Liver (tissue), 9 donors: ENCODE measurements around the gene CDH15. TPM values are rescaled to one million over a fixed set of nuclear protein-coding genes. Genes with fewer than 3 reads are reported as not detected.

Experiments
- DNase-seq: peaks from one replicate; pipeline ENCODE4 v3.0.0-alpha.2; 2017; ENCODE audit warnings: low spot score
- H3K27ac ChIP-seq, 2 donors: one replicate each; pipeline ENCODE4 v1.7.0; 2013; ENCODE audit warnings: inconsistent platforms in 2 of 2, low read length in 2 of 2, control low read depth in 1 of 2, low read depth in 1 of 2, mild to moderate bottlenecking in 1 of 2
- H3K27me3 ChIP-seq, 4 donors: one replicate each; pipeline versions ENCODE4 v1.6.1 to v1.7.0; 2013; ENCODE audit warnings: low read length in 3 of 4, inconsistent platforms in 1 of 4, mild to moderate bottlenecking in 1 of 4, moderate library complexity in 1 of 4; ENCODE audit not compliant: control insufficient read depth in 4 of 4, insufficient read depth in 4 of 4
- H3K36me3 ChIP-seq, 4 donors: one replicate each; pipeline versions ENCODE4 v1.6.1 to v1.7.0; 2013; ENCODE audit warnings: low read length in 3 of 4, mild to moderate bottlenecking in 3 of 4, low read depth in 1 of 4, moderate library complexity in 1 of 4; ENCODE audit not compliant: control insufficient read depth in 4 of 4, insufficient read depth in 3 of 4
- H3K4me1 ChIP-seq, 4 donors: one replicate each; pipeline versions ENCODE4 v1.6.1 to v1.7.0; 2013; ENCODE audit warnings: low read length in 3 of 4, mild to moderate bottlenecking in 3 of 4, moderate library complexity in 1 of 4; ENCODE audit not compliant: control insufficient read depth in 4 of 4, insufficient read depth in 4 of 4
- H3K4me3 ChIP-seq, 3 donors: one replicate each; pipeline versions ENCODE4 v1.6.1 to v1.7.0; 2013; ENCODE audit warnings: low read length in 3 of 3, control low read depth in 1 of 3, low read depth in 1 of 3, mild to moderate bottlenecking in 1 of 3
- H3K9ac ChIP-seq, 2 donors: one replicate each; pipeline ENCODE4 v1.7.0; 2013; ENCODE audit warnings: low read length in 2 of 2, mild to moderate bottlenecking in 2 of 2, moderate library complexity in 2 of 2, control low read depth in 1 of 2, low read depth in 1 of 2
- H3K9me3 ChIP-seq, 4 donors: one replicate each; pipeline versions ENCODE4 v1.6.1 to v1.7.0; 2013; ENCODE audit warnings: low read length in 3 of 4; ENCODE audit not compliant: control insufficient read depth in 4 of 4
- ATF3 ChIP-seq: IDR thresholded peaks from 2 replicates; pipeline ENCODE4 v1.6.1; 2016; ENCODE audit warnings: antibody characterized with exemption
- EGR1 ChIP-seq, 2 donors: IDR thresholded peaks; 2 replicates each; pipeline ENCODE4 v1.6.1; 2016 to 2018; ENCODE audit warnings: antibody characterized with exemption in 2 of 2, low read depth in 2 of 2
- FOXA2 ChIP-seq: IDR thresholded peaks from 2 replicates; pipeline ENCODE4 v1.6.1; 2016; ENCODE audit warnings: antibody characterized with exemption
- HNF4A ChIP-seq, 2 donors: conservative IDR thresholded peaks; 2 replicates each; pipeline ENCODE4 v1.6.1; 2016; ENCODE audit warnings: antibody characterized with exemption in 2 of 2, mild to moderate bottlenecking in 2 of 2
- JUND ChIP-seq, 2 donors: IDR thresholded peaks; 2 replicates each; pipeline ENCODE4 v1.6.1; 2016; ENCODE audit warnings: antibody characterized with exemption in 2 of 2
- NR2F2 ChIP-seq: IDR thresholded peaks from 2 replicates; pipeline ENCODE4 v1.6.1; 2016; ENCODE audit warnings: antibody characterized with exemption
- YY1 ChIP-seq: IDR thresholded peaks from 2 replicates; pipeline ENCODE4 v1.6.1; 2016; ENCODE audit warnings: antibody characterized with exemption, mild to moderate bottlenecking
- ZBTB33 ChIP-seq: IDR thresholded peaks from 2 replicates; pipeline ENCODE4 v1.6.1; 2016; ENCODE audit warnings: antibody characterized with exemption
- WGBS: extraction: QIAGEN DNeasy Blood & Tissue Kit; methylation state at CpG from one replicate; pipeline ENCODE4 v1.1.7; 2013; 5-methylcytosine and 5-hydroxymethylcytosine counted together
- polyA plus RNA-seq, 2 donors: library from polyadenylated mRNA; stranded (reverse) in 1 of 2; unstranded in 1 of 2; fragments of 200-250 nt in 1 of 2; fragments of >200 nt in 1 of 2; fragmentation: Nextera tagmentation in 1 of 2; extraction: Ambion mirVana in 1 of 2; gene quantifications; one replicate each; pipeline versions ENCODE4 v1.2.1 to v1.2.3, GENCODE V29; 2013 to 2015
- total RNA-seq, 2 donors: library from RNA; depleted of rRNA; stranded (reverse); fragments of >200 nt; gene quantifications; one replicate each; pipeline ENCODE4 v1.2.3, GENCODE V29; 2014
- TF ChIP-seq, protein P1 (sequence below): IDR thresholded peaks from 2 replicates; pipeline ENCODE4 v1.6.1; 2016; ENCODE audit warnings: antibody characterized with exemption
- TF ChIP-seq, protein P2 (sequence below): fragments of 150-350 bp; IDR thresholded peaks from 2 replicates; pipeline ENCODE4 v1.5.1; 2017; ENCODE audit warnings: improper control_type of control experiment, low read depth, low read length; ENCODE audit not compliant: missing input control
- TF ChIP-seq, protein P3 (sequence below): IDR thresholded peaks from 2 replicates; pipeline ENCODE4 v1.6.1; 2016; ENCODE audit warnings: antibody characterized with exemption, mild to moderate bottlenecking
- donor health status: healthy.
- donor health status: healthy.
- donor health status: healthy.
- donor health status: healthy.
- donor health status: healthy.

CDH15 gene
- total and polyA plus RNA-seq, 4 donors: 0.12 TPM; not detected in 3

- TF ChIP-seq, protein P1, sequence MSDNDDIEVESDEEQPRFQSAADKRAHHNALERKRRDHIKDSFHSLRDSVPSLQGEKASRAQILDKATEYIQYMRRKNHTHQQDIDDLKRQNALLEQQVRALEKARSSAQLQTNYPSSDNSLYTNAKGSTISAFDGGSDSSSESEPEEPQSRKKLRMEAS: no peak
- TF ChIP-seq YY1: no peak
- no peak for TF ChIP-seq ATF3
Measured at GRCh38 chr16:89197033-89197632, 25.6 kb downstream of the CDH15 start (continued).

DNA sequence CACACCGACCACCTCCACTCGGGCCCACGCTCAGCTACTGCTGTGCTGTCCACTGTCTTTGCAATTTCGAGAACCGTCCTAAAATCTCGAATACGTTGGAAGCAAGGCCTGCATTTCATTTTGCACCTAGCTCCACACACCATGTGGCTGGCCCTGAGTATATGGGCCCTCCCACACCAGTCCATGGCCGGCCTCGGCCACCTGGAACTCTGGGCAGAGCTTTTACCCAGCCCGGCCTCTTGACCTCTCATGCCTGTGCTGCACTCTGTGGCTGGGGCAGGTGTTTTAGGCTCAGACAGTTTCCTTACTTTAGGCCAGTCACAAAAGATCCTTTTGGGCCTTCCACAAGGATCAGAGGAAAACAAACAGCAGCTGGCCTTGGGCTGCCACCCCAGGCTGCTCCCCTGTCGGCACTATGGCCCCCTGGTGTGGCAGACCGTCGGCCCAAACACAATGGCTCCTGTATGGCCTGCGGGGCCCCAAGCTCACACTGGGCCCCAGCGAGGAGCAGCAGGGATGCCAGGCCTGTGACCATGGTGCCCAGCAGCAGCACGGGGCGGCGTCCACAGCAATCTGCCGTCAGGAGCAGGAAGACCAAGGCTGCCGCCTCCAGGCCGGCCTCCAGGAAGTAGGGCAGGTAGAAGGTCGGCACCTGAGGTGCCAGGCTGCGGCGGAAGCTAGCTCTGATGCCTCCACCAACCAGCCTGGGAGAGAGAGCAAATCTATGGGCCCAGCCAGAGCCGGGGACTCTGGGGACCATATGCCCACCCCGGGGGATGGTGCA, 26.3 kb downstream of the CDH15 start:
- peaks cover 0 to 10% (median 9%) of the 10 kb centered on the region in 4 donors for H3K4me1 ChIP-seq
- no peak for TF ChIP-seq ZBTB33
- TF ChIP-seq JUND (IDR thresholded peaks at IDR 0.05): no peak
- no peak for TF ChIP-seq HNF4A (conservative IDR thresholded peaks at IDR 0.05)
- no peak for TF ChIP-seq NR2F2
- TF ChIP-seq, protein P2, sequence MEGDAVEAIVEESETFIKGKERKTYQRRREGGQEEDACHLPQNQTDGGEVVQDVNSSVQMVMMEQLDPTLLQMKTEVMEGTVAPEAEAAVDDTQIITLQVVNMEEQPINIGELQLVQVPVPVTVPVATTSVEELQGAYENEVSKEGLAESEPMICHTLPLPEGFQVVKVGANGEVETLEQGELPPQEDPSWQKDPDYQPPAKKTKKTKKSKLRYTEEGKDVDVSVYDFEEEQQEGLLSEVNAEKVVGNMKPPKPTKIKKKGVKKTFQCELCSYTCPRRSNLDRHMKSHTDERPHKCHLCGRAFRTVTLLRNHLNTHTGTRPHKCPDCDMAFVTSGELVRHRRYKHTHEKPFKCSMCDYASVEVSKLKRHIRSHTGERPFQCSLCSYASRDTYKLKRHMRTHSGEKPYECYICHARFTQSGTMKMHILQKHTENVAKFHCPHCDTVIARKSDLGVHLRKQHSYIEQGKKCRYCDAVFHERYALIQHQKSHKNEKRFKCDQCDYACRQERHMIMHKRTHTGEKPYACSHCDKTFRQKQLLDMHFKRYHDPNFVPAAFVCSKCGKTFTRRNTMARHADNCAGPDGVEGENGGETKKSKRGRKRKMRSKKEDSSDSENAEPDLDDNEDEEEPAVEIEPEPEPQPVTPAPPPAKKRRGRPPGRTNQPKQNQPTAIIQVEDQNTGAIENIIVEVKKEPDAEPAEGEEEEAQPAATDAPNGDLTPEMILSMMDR: no peak
- TF ChIP-seq, protein P3, sequence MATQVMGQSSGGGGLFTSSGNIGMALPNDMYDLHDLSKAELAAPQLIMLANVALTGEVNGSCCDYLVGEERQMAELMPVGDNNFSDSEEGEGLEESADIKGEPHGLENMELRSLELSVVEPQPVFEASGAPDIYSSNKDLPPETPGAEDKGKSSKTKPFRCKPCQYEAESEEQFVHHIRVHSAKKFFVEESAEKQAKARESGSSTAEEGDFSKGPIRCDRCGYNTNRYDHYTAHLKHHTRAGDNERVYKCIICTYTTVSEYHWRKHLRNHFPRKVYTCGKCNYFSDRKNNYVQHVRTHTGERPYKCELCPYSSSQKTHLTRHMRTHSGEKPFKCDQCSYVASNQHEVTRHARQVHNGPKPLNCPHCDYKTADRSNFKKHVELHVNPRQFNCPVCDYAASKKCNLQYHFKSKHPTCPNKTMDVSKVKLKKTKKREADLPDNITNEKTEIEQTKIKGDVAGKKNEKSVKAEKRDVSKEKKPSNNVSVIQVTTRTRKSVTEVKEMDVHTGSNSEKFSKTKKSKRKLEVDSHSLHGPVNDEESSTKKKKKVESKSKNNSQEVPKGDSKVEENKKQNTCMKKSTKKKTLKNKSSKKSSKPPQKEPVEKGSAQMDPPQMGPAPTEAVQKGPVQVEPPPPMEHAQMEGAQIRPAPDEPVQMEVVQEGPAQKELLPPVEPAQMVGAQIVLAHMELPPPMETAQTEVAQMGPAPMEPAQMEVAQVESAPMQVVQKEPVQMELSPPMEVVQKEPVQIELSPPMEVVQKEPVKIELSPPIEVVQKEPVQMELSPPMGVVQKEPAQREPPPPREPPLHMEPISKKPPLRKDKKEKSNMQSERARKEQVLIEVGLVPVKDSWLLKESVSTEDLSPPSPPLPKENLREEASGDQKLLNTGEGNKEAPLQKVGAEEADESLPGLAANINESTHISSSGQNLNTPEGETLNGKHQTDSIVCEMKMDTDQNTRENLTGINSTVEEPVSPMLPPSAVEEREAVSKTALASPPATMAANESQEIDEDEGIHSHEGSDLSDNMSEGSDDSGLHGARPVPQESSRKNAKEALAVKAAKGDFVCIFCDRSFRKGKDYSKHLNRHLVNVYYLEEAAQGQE: no peak
- no peak for TF ChIP-seq EGR1 (IDR thresholded peaks at IDR 0.05; ENCODE audit: low read depth in 2 of 2)
- no peak for TF ChIP-seq FOXA2
- no peak for DNase-seq
- peaks cover 0 to 13% (median 6%) of the 10 kb centered on the region in 4 donors for H3K27me3 ChIP-seq
- H3K9me3 ChIP-seq: peaks cover 0 to 3% (median 1%) of the 10 kb centered on the region in 4 donors
- no peak overlapping the region for H3K27ac ChIP-seq
- WGBS: 85% methylated on average over 26 of the region's 26 CpGs
- H3K4me3 ChIP-seq: no peak overlapping the region
- H3K36me3 ChIP-seq: no peaks in the 10 kb centered on the region
- H3K9ac ChIP-seq: no peak overlapping the region
